ENCODE measurements around the gene DYSF.
A peak's percentile ranks its signal among the peaks of the same experiment; 100 is the strongest.

DYSF gene

GRCh38 chr2:71465961-71466300, 12.6 kb downstream of the DYSF start:
- no peak for DNase-seq (ENCODE audit: low spot score)
- TF ChIP-seq CTCF (IDR thresholded peaks at IDR 0.05; ENCODE audit: extremely low read depth, insufficient read depth, missing control alignments): no peak
- in situ Hi-C loops (cut with MboI; ENCODE audit: low pct_unique_long_range_greater_than_20kb, low sequenced_read_pairs, unreplicated experiment): no loop called here

GRCh38 chr2:71466301-71467179, 13.2 kb downstream of the DYSF start:
- peak; percentile 56 for DNase-seq (ENCODE audit: low spot score)
- TF ChIP-seq CTCF (IDR thresholded peaks at IDR 0.05; ENCODE audit: extremely low read depth, insufficient read depth, missing control alignments): no peak
- in situ Hi-C loops (cut with MboI; ENCODE audit: low pct_unique_long_range_greater_than_20kb, low sequenced_read_pairs, unreplicated experiment): no loop called here

GRCh38 chr2:71467180-71467815, 13.9 kb downstream of the DYSF start:
- in situ Hi-C loops (cut with MboI; ENCODE audit: low pct_unique_long_range_greater_than_20kb, low sequenced_read_pairs, unreplicated experiment): no loop called here
- no peak for DNase-seq (ENCODE audit: low spot score)
- no peak for TF ChIP-seq CTCF (IDR thresholded peaks at IDR 0.05; ENCODE audit: extremely low read depth, insufficient read depth, missing control alignments)

- TF ChIP-seq CTCF (IDR thresholded peaks at IDR 0.05; ENCODE audit: extremely low read depth, insufficient read depth, missing control alignments): no peak
- in situ Hi-C loops (cut with MboI; ENCODE audit: low pct_unique_long_range_greater_than_20kb, low sequenced_read_pairs, unreplicated experiment): no loop called here
- no peak for DNase-seq (ENCODE audit: low spot score)
Observed at GRCh38 chr2:71468279-71469015, 15.1 kb downstream of the DYSF start.

GRCh38 chr2:71469403-71470398, 16.3 kb downstream of the DYSF start:
- in situ Hi-C loops (cut with MboI; ENCODE audit: low pct_unique_long_range_greater_than_20kb, low sequenced_read_pairs, unreplicated experiment): no loop called here
- DNase-seq (ENCODE audit: low spot score): no peak
- TF ChIP-seq CTCF (IDR thresholded peaks at IDR 0.05; ENCODE audit: extremely low read depth, insufficient read depth, missing control alignments): no peak

Measured in GM13977 (cell line).